Activated CD4-positive, CD25-positive, alpha-beta regulatory T cell treated with anti-CD3 and anti-CD28 coated beads, Interleukin-2, amount 50 U/mL, for 72 hours (primary cell): ENCODE results near the gene CACNB4.
"Not testable (repeated sequence)": the region's sequence is repeated elsewhere in the genome, so short reads cannot be mapped to it uniquely, and the experiment has no call there.

Source experiments
- DNase-seq: peaks from one replicate; pipeline ENCODE4 v3.0.0; 2021

CACNB4 gene

GRCh38 chr2:151936626-151937025, 162.2 kb downstream of the CACNB4 start:
- no peak for DNase-seq

- no peak for DNase-seq
These were observed 165.5 kb downstream of the CACNB4 start for GRCh38 chr2:151933266-151933804.

GRCh38 chr2:151931756-151932155, 167.1 kb downstream of the CACNB4 start:
- DNase-seq: no peak

DNA sequence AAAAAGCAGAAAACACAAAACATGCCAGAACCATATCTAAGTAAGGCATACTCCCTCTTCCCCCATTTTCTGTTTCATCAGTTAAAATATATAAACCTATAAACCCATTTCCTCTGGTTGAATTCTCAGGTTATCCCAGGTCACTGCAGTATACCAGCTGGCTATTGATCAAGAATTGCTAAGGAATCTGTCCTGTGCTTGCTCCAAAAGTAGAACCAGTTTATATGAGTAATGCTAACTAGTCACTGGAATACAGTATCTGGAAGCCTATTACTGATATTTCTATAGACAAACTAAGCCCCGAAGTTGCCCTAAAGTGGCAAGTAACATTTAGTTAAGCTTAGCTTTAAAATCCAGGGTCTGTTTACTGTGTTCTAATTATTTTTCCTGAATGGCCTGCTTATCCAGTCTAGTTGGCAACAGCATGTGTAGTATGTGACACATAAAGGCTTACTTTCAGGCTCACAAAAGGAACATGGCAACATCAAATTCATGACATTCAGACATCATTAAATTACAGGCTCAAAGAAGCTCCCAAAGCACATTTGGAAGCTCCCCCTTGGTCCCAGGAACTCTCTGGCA, 167.7 kb downstream of the CACNB4 start:
- DNase-seq: no peak

- no peak for DNase-seq
These were observed 168.8 kb downstream of the CACNB4 start for GRCh38 chr2:151930042-151930441.

- DNase-seq: no peak
These were observed 170.5 kb downstream of the CACNB4 start for GRCh38 chr2:151928380-151928779.

- DNase-seq: no peak
These were observed 171.2 kb downstream of the CACNB4 start for GRCh38 chr2:151927501-151928221.

GRCh38 chr2:151922845-151923666, 175.8 kb downstream of the CACNB4 start:
- no peak for DNase-seq

DNA sequence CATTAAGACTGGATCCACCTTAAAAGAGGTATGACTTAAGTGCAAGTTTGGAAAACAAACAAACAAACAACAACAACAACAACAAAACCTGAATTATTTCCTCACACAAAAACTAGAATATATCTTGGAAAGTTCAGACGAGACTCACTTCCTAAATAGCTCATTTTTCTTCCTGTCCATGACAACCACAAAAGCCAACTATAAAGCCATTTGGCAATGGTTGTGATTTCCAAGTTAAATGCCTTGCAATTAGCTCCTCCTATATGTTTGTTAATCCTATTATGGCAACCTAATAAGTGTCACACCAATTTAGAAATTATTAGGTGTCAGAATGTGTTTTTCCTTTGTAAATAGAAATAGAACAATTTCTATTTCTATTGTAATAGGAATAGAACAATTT, 179.1 kb downstream of the CACNB4 start:
- no peak for DNase-seq

DNA sequence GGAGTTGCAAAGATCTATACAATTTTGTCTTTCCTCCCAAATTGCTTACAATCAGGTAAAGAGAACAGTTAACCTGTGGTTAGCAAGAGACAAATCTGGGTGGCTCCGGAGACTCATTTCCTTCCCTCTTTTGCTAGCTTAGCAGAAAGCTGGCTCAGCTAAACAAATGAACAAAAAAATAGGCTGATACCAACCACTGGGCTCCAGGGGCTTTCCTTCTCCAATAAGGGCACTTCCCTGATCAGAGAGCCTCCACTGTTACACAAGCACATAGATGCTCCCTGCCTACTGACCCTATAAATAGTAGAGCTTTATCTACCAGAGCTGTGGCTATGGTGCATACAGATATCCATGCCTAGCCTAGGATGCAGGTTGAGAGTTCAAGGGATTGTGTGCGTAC, 180.5 kb downstream of the CACNB4 start:
- no peak for DNase-seq

DNA sequence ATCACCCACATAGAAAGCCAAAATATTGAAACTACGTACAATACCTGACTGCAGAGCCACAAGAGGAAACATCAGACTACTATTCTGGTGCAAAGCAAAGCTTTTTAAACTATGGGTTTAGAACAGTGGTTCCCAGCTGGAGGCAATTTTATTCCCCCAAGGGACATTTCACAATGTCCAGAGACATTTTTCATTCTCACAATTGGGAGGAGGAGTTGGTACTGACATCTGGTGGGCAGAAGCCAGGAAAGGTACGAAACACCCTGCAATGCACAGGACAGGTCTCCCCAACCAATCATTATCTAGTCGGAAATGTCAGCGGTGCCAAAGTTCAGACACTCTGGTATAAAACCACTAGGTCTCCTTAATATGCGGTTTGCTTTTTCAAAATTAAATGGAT, 182.2 kb downstream of the CACNB4 start:
- DNase-seq: no peak

GRCh38 chr2:151915629-151916025, 183.2 kb downstream of the CACNB4 start:
- not testable (repeated sequence) for DNase-seq

GRCh38 chr2:151914989-151915628, 183.7 kb downstream of the CACNB4 start:
- DNase-seq: no peak

GRCh38 chr2:151908204-151908882, 190.5 kb downstream of the CACNB4 start:
- DNase-seq: no peak

- DNase-seq: no peak
These were observed 191.3 kb downstream of the CACNB4 start for GRCh38 chr2:151907286-151908203.

DNA sequence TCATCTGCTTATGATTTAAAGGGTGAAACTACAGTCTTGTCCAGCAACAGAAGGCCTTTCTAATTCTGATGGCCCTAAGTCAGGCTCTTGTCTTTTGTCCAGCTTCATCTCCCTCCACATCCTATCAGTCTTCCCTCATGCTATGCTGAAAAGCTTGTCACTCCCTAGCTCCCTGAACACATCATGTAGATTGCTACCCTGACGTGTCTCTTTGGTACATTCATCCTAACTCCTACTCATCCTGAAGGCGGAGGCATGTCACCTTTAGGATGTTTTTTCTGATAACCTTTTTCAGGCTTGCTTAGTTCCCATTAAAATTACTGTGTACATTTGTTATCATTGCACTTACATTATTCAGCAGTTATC, 192.2 kb downstream of the CACNB4 start:
- DNase-seq: no peak

- DNase-seq: no peak
These were observed 192.7 kb downstream of the CACNB4 start for GRCh38 chr2:151905963-151906632.

DNA sequence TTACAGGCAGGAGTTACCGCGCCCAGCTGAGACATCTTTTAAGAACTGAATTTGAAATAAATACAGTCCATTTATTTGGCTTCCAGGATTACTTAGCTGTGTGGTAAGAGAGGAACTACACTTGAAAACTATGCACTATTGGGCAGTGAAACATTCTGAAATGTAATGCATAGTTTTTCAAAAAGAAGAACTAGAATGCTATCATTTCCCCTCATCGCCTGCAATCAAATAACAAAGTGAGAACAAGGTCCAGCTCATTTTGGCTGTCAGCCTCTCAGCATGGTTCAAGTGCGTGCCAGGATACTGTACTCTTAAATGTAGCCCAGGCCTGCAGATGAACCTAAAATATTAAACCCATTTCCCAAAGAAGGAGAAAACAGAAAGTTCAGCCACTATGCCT, 194.0 kb downstream of the CACNB4 start:
- no peak for DNase-seq

DNA sequence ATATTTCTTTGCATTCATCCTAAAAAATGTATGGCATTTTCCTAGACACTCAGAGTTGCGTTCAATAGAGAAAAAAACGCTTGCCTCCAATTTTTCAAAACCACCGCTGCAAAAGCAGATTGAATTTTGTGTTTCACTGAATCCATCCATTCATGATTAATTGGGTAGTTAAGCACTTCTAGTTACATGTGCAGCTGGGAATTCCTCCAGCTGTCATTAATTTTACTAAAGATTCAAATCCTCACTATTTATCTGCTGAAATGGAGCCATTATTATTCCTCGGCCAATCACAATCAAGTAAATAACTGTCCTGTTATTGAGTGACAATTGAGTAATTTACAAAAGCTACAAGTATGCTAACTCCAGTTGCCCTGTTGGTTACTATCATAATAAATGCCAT, 194.8 kb downstream of the CACNB4 start:
- DNase-seq: no peak

GRCh38 chr2:151902829-151903228, 196.0 kb downstream of the CACNB4 start:
- no peak for DNase-seq

DNA sequence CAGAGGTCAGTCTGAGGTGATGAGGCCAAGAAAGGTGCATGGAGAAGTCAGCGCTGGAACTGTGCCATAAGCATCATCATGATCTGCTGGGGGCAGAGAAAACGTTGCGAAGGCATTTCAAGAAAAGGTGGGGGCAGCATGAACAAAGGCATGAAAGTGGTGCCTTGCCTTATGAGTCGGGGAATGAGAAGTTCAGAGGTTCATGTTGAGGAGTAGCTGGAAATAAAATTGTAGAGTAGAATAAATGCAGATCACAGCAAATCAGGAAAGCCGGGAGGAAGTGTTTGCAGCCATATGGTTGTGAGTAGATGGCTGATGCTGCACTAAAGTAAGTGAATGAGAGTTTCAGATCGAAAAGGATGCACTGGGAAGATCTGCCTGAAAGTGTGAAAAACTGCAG, 198.5 kb downstream of the CACNB4 start:
- DNase-seq: no peak
